Right atrium auricular region (tissue), 2 donors: ENCODE results near the gene NELL1. TPM values are rescaled to one million over a fixed set of nuclear protein-coding genes. Genes with fewer than 3 reads are reported as not detected.
"Not testable (repeated sequence)": the region's sequence is repeated elsewhere in the genome, so short reads cannot be mapped to it uniquely, and the experiment has no call there.

Experiments
- DNase-seq: peaks from one replicate; pipeline ENCODE4 v3.0.0-alpha.2; 2019; ENCODE audit warnings: low spot score
- H3K27ac ChIP-seq, 2 donors: fragments of 200-600 bp; sonication (generic); 1 replicate in 1 of 2; 2 replicates in 1 of 2; pipeline ENCODE4 v1.5.1; 2016 to 2019
- H3K27me3 ChIP-seq, 2 donors: fragments of 200-600 bp; sonication (generic); one replicate each; pipeline versions ENCODE4 v1.5.1 to v1.6.0; 2017 to 2019
- H3K36me3 ChIP-seq: fragments of 200-600 bp; sonication (generic); one replicate; pipeline ENCODE4 v1.5.1; 2016
- H3K4me1 ChIP-seq, 2 donors: fragments of 200-600 bp; sonication (generic); one replicate each; pipeline versions ENCODE4 v1.5.1 to v1.6.0; 2017 to 2019
- H3K4me3 ChIP-seq, 2 donors: fragments of 200-600 bp; sonication (generic); 1 replicate in 1 of 2; 2 replicates in 1 of 2; pipeline ENCODE4 v1.5.1; 2017 to 2019; ENCODE audit warnings: mild to moderate bottlenecking in 1 of 2, moderate library complexity in 1 of 2
- H3K9me3 ChIP-seq, 2 donors: fragments of 200-600 bp; sonication (generic); one replicate each; pipeline ENCODE4 v1.5.1; 2019
- total RNA-seq, 2 donors: library from RNA; depleted of rRNA; stranded (reverse); fragments of >200 nt; gene quantifications; one replicate each; pipeline ENCODE4 v1.1.0, GENCODE V29; 2016
- TF ChIP-seq, protein P1 (sequence below), 2 donors: fragments of 200-600 bp; sonication (generic); IDR thresholded peaks; one replicate each; pipeline ENCODE4 v1.5.1; 2019; ENCODE audit warnings: antibody characterized with exemption in 2 of 2

NELL1 gene
- total RNA-seq, 2 donors from 2014 or later, result not detected

DNA sequence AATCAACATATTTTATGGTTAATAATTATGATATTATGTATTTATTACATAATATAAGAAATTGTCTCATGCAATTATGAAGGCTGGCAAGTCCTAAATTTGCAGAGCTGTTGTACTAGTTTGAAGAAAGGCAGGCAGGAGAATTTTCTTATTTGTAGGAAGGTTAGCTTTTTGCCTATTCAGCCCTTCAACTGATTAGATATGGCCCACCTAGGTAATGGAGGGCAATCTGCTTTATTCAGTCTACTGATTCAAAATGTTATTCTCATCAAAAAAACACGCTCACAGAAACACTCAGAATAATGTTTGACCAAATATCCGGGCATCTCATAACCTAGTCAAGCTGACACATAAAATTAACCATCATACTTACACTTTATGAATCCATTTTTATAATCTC is 589.0 kb downstream of the NELL1 start:
- H3K9me3 ChIP-seq, result no peaks in the 10 kb centered on the region
- DNase-seq, result no peak
- no peaks in the 10 kb centered on the region for H3K27me3 ChIP-seq
- no peaks in the 10 kb centered on the region for H3K36me3 ChIP-seq
- no peak overlapping the region for H3K4me3 ChIP-seq
- no peaks in the 10 kb centered on the region for H3K4me1 ChIP-seq
- TF ChIP-seq, protein P1, sequence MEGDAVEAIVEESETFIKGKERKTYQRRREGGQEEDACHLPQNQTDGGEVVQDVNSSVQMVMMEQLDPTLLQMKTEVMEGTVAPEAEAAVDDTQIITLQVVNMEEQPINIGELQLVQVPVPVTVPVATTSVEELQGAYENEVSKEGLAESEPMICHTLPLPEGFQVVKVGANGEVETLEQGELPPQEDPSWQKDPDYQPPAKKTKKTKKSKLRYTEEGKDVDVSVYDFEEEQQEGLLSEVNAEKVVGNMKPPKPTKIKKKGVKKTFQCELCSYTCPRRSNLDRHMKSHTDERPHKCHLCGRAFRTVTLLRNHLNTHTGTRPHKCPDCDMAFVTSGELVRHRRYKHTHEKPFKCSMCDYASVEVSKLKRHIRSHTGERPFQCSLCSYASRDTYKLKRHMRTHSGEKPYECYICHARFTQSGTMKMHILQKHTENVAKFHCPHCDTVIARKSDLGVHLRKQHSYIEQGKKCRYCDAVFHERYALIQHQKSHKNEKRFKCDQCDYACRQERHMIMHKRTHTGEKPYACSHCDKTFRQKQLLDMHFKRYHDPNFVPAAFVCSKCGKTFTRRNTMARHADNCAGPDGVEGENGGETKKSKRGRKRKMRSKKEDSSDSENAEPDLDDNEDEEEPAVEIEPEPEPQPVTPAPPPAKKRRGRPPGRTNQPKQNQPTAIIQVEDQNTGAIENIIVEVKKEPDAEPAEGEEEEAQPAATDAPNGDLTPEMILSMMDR (IDR thresholded peaks at IDR 0.05), result no peak
- H3K27ac ChIP-seq, result no peak overlapping the region

DNA sequence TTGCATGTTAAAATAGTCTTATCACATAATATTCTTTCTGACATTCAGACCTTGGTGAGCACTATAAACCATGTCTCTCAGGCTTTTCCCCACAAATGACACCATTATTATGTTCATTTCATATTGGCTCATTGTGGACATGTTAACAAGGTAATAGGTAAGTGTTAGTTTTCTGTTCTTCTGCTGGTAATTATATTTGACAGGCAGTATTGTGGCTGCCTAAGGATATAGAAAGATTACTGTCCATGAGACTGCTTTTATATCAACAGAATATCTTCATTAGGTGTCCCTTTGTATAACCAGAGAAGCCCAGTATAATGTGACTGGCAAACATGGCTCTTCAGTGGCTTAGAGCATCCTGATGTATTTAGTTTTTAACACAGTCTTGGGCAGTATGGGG is 590.7 kb downstream of the NELL1 start:
- Histone ChIP-seq H3K4me1 (no peaks in the 10 kb centered on the region), H3K9me3 (no peaks in the 10 kb centered on the region), H3K27me3 (no peaks in the 10 kb centered on the region), H3K36me3 (no peaks in the 10 kb centered on the region), H3K4me3 (no peak overlapping the region), H3K27ac (no peak overlapping the region)
- DNase-seq, result no peak
- TF ChIP-seq, protein P1 (IDR thresholded peaks at IDR 0.05), result no peak

DNA sequence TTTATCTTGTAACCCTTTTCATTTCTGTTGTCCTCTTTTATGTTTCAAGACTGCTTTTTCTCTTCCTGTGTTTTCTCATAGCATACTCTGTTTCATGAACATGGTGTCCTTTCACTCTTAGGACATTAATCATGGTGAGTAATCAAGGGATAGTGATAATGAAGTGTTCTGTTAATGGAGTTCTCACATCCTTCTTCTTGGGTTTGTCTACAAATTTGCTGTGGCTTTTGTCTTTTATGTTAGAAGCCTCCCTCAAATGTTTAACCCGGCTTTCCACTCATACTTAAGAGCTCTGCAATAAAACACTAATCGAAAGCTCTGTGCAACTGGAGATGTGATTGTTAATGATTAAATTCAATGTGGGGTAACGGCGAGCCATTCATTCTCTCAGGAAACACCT is 593.6 kb downstream of the NELL1 start:
- no peaks in the 10 kb centered on the region for H3K9me3 ChIP-seq
- no peaks in the 10 kb centered on the region for H3K4me1 ChIP-seq
- TF ChIP-seq, protein P1 (IDR thresholded peaks at IDR 0.05), result no peak

DNA sequence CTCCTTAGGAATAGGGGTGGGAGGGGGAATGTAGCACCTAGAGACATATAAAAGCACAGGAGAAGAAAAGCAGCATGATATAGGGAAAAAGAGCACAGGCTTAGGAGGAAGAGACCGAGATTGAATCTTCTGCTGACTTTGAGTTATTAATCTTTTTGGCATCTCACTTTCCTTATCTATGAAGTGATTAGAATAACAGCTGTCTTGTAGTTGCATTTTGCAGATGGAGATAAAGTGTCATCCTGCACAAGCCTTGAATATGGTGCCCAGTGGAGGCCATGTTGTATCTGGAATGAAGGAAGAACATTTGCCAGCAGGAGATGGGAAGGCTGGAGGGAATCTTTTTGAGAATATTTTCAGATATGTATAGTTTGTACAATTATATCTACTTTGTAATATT is 594.7 kb downstream of the NELL1 start:
- Histone ChIP-seq H3K27ac (no peak overlapping the region), H3K4me1 (no peaks in the 10 kb centered on the region), H3K36me3 (no peaks in the 10 kb centered on the region), H3K4me3 (no peak overlapping the region), H3K9me3 (no peaks in the 10 kb centered on the region), H3K27me3 (no peaks in the 10 kb centered on the region)
- DNase-seq, result no peak
- TF ChIP-seq, protein P1 (IDR thresholded peaks at IDR 0.05), result no peak

More for the DNA sequence above, 593.6 kb downstream of the NELL1 start:
- H3K27me3 ChIP-seq, result no peaks in the 10 kb centered on the region
- H3K36me3 ChIP-seq, result no peaks in the 10 kb centered on the region
- H3K27ac ChIP-seq, result no peak overlapping the region
- no peak for DNase-seq
- no peak overlapping the region for H3K4me3 ChIP-seq

DNA sequence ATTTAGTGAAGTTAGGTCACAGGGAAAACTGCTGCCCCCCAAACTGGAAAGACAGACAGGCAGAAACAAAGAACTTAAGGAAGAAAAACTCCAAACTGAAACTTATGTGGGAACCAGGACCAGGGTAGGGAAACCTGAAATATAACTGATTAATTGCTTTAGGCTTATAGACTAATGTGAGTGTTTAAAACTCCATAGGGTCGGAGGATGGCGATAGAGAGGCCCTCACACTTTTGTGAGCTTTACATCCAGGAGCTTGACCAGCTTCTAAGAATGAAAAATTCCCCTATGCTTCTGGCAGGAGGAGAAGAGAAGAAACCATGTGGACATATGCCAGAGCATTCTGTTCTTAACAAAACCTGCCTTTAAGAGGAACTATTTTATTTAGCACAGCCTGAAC is 598.6 kb downstream of the NELL1 start:
- Histone ChIP-seq H3K4me3 (no peak overlapping the region), H3K4me1 (no peaks in the 10 kb centered on the region), H3K36me3 (no peaks in the 10 kb centered on the region), H3K27ac (no peak overlapping the region), H3K9me3 (no peaks in the 10 kb centered on the region), H3K27me3 (no peaks in the 10 kb centered on the region)
- no peak for DNase-seq
- TF ChIP-seq, protein P1 (IDR thresholded peaks at IDR 0.05), result no peak

DNA sequence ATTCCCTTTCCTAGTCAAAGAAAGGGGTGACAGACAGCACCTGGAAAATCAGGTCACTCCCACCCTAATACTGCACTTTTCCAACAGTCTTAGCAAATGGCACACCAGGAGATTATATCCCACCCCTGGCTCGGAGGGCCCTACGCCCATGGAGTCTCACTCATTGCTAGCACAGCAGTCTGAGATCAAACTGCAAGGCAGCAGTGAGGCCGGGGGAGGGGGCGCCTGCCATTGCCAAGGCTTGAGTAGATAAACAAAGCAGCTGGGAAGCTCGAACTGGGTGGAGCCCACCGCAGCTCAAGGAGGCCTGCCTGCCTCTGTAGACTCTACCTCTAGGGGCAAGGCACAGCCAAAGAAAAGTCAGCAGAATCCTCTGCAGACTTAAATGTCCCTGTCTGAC is 602.8 kb downstream of the NELL1 start:
- H3K27me3 ChIP-seq, H3K36me3 ChIP-seq, H3K4me1 ChIP-seq, DNase-seq, H3K4me3 ChIP-seq, H3K9me3 ChIP-seq, H3K27ac ChIP-seq: not testable (repeated sequence)
